Hepatocyte (in vitro differentiated cells): Measurements from ENCODE around the gene MRPL1. TPM values are rescaled to one million over a fixed set of nuclear protein-coding genes. Genes with fewer than 3 reads are reported as not detected.

Experiments used
- DNase-seq: peaks from one replicate; pipeline ENCODE4 v3.0.0-alpha.2; 2016; ENCODE audit warnings: low spot score
- H2AFZ ChIP-seq: fragments of 200-600 bp; sonication (generic); 2 replicates; pipeline ENCODE4 v1.6.0; 2016; ENCODE audit warnings: antibody characterized with exemption, mild to moderate bottlenecking
- H3K27ac ChIP-seq: fragments of 200-600 bp; sonication (generic); 2 replicates; pipeline ENCODE4 v1.5.1; 2016; ENCODE audit warnings: mild to moderate bottlenecking
- H3K27me3 ChIP-seq: fragments of 200-600 bp; sonication (generic); 2 replicates; pipeline ENCODE4 v1.6.1; 2016
- H3K36me3 ChIP-seq: fragments of 200-600 bp; sonication (generic); replicated peaks from 2 replicates; pipeline ENCODE4 v1.5.1; 2016; ENCODE audit warnings: low read depth; ENCODE audit not compliant: insufficient read depth
- H3K4me1 ChIP-seq: fragments of 200-600 bp; sonication (generic); 2 replicates; pipeline ENCODE4 v1.5.1; 2016; ENCODE audit warnings: mild to moderate bottlenecking, moderate library complexity; ENCODE audit not compliant: insufficient read depth
- H3K4me2 ChIP-seq: fragments of 200-600 bp; sonication (generic); 2 replicates; pipeline ENCODE4 v1.6.0; 2016
- H3K4me3 ChIP-seq: fragments of 200-600 bp; sonication (generic); 2 replicates; pipeline ENCODE4 v1.5.1; 2016; ENCODE audit warnings: mild to moderate bottlenecking
- H3K79me2 ChIP-seq: fragments of 200-600 bp; sonication (generic); 2 replicates; pipeline ENCODE4 v1.6.0; 2017; ENCODE audit warnings: mild to moderate bottlenecking
- H3K9me2 ChIP-seq: fragments of 200-600 bp; sonication (generic); replicated peaks from 2 replicates; pipeline ENCODE4 v1.6.0; 2017; ENCODE audit warnings: mild to moderate bottlenecking; ENCODE audit not compliant: insufficient read depth
- H3K9me3 ChIP-seq: fragments of 200-600 bp; sonication (generic); 2 replicates; pipeline ENCODE4 v1.5.1; 2016; ENCODE audit warnings: low read depth, mild to moderate bottlenecking
- H4K20me1 ChIP-seq: fragments of 200-600 bp; sonication (generic); 2 replicates; pipeline ENCODE4 v1.6.0; 2016; ENCODE audit warnings: mild to moderate bottlenecking; ENCODE audit not compliant: insufficient read depth, poor library complexity, severe bottlenecking
- EZH2 ChIP-seq: fragments of 200-600 bp; sonication (generic); IDR thresholded peaks from 2 replicates; pipeline ENCODE4 v1.6.1; 2016; ENCODE audit warnings: antibody characterized with exemption, mild to moderate bottlenecking, borderline replicate concordance
- EZH2phosphoT487 ChIP-seq: fragments of 200-600 bp; sonication (generic); IDR thresholded peaks from one replicate; pipeline ENCODE4 v1.6.1; 2018; ENCODE audit warnings: antibody characterized with exemption, mild to moderate bottlenecking, low read depth, moderate library complexity; ENCODE audit not compliant: unreplicated experiment, severe bottlenecking
- WGBS: methylation state at CpG from one replicate; pipeline ENCODE4 v1.1.6; 2016; ENCODE audit warnings: low lambda C conversion rate; ENCODE audit errors: missing lambda C conversion rate; 5-methylcytosine and 5-hydroxymethylcytosine counted together
- polyA plus RNA-seq: library from polyadenylated mRNA; unstranded; fragments of >200 nt; fragmentation: Nextera tagmentation; extraction: Ambion mirVana; gene quantifications from 2 replicates; pipeline ENCODE4 v1.2.1, GENCODE V29; 2016
- total RNA-seq: library from RNA; depleted of rRNA; stranded (reverse); fragments of >200 nt; gene quantifications from 2 replicates; pipeline ENCODE4 v1.2.3, GENCODE V29; 2014
- TF ChIP-seq, protein P1 (sequence below): fragments of 200-600 bp; sonication (generic); IDR thresholded peaks from 2 replicates; pipeline ENCODE4 v1.5.1; 2016; ENCODE audit warnings: antibody characterized with exemption, mild to moderate bottlenecking; ENCODE audit not compliant: poor library complexity

The MRPL1 gene
- total and polyA plus RNA-seq, 2 experiments from 2014 or later, result 19.6 to 27.2 TPM

DNA sequence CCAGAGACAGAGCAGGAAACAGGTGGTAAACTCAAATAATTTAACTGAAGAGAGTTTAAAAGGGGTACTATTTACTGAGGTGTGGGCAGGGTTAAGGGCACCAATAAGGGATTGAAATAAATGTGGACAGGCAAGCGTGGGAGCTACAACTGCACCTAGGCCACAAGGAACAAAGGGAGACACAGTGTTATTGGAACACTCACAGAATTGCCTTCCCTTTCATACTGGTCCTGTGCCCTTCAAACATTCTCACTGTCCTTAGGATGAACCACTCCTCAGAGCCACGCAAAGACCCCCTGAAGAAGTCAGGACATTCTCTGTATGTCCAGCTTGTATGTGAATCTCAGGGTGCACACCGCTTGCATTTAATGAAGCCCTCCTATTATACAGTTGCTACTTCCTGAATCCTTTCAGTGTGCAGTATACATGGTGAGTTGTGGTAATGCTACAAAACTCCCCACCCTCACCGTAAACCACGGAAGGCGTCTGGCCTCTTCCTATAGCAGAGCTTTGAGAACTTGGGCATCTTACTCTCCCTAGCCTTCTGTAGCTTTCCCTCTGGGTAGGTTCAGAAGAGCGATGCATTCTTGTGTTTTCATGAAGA is 9.6 kb upstream of the MRPL1 start:
- TF ChIP-seq, protein P1, sequence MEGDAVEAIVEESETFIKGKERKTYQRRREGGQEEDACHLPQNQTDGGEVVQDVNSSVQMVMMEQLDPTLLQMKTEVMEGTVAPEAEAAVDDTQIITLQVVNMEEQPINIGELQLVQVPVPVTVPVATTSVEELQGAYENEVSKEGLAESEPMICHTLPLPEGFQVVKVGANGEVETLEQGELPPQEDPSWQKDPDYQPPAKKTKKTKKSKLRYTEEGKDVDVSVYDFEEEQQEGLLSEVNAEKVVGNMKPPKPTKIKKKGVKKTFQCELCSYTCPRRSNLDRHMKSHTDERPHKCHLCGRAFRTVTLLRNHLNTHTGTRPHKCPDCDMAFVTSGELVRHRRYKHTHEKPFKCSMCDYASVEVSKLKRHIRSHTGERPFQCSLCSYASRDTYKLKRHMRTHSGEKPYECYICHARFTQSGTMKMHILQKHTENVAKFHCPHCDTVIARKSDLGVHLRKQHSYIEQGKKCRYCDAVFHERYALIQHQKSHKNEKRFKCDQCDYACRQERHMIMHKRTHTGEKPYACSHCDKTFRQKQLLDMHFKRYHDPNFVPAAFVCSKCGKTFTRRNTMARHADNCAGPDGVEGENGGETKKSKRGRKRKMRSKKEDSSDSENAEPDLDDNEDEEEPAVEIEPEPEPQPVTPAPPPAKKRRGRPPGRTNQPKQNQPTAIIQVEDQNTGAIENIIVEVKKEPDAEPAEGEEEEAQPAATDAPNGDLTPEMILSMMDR, result no peak
- TF ChIP-seq EZH2phosphoT487 (no peak), EZH2 (no peak)
- Histone ChIP-seq H3K4me3 (no peak overlapping the region), H3K36me3 (no peaks in the 10 kb centered on the region), H3K27ac (no peak overlapping the region), H3K4me1 (no peaks in the 10 kb centered on the region), H4K20me1 (no peaks in the 10 kb centered on the region), H2AFZ (no peak overlapping the region), H3K4me2 (no peak overlapping the region), H3K79me2 (no peaks in the 10 kb centered on the region), H3K27me3 (no peaks in the 10 kb centered on the region), H3K9me2 (no peaks in the 10 kb centered on the region), H3K9me3 (no peaks in the 10 kb centered on the region)
- DNase-seq, result no peak
- 75% methylated on average over 7 of the region's 7 CpGs for WGBS

DNA sequence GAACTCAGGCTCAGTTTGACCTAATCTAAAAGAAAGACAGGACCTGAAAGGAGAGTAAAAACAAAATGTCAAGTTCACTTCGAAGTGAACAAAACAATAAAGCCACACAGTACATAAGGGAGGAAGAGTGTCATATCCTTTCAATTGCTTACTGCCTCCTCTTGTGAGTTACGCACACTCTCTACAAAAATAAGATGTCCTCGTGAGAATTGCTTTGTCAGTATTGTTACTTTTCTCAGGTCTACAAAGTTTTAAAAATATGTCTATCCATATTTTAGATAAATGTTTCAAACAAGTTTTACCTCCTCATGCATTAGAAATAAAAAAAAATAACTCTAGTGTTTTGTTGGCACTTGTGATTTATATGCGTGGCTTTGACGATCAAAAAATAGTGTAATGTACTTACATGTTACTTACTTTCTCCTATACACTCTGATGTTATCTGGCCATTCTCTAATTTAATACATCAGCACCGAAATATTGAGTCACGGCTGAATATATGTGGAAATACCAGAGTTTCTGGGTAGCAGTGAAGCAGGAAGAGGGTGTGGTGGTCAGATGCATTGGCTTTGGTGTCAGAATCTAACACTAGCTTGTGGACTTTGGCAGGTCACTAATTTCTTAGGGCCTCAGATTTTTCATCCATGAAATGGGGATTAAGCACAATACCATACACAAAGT is 8.1 kb upstream of the MRPL1 start:
- Histone ChIP-seq H3K79me2 (no peaks in the 10 kb centered on the region), H3K9me3 (no peaks in the 10 kb centered on the region), H4K20me1 (no peaks in the 10 kb centered on the region), H3K4me2 (no peak overlapping the region), H3K9me2 (no peaks in the 10 kb centered on the region), H2AFZ (no peak overlapping the region), H3K27me3 (no peaks in the 10 kb centered on the region), H3K4me3 (no peak overlapping the region), H3K36me3 (no peaks in the 10 kb centered on the region), H3K27ac (no peak overlapping the region), H3K4me1 (no peaks in the 10 kb centered on the region)
- DNase-seq, result no peak
- TF ChIP-seq, protein P1, result no peak
- TF ChIP-seq EZH2 (no peak), EZH2phosphoT487 (no peak)
- 89% methylated on average over 7 of the region's 7 CpGs for WGBS

DNA sequence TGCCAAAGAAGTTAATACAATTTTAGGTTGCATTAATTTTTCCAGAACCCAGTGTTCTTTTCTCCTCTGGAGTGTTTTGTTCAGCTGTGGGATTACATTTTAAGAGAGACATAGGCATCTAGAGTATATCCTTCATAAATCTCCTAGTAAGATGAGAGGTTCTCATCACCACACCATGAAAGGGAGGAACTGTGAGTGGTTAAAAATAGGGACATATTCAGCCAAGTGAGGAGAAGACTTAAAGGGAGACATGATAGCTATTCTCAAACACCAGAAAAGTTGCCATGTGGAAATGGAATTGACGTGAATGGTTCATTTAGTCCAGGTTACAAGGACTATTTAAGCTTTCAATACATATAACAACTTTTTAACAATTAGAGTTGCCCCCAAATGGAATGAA is 6.5 kb upstream of the MRPL1 start:
- Histone ChIP-seq H2AFZ (no peak overlapping the region), H3K9me2 (no peaks in the 10 kb centered on the region), H3K27me3 (no peaks in the 10 kb centered on the region), H3K79me2 (no peaks in the 10 kb centered on the region), H3K36me3 (no peaks in the 10 kb centered on the region), H3K4me3 (no peak overlapping the region), H3K4me2 (no peak overlapping the region), H4K20me1 (no peaks in the 10 kb centered on the region), H3K4me1 (no peaks in the 10 kb centered on the region), H3K27ac (no peak overlapping the region), H3K9me3 (no peaks in the 10 kb centered on the region)
- 93% methylated on average over 1 of the region's 1 CpG for WGBS
- no peak for TF ChIP-seq EZH2
- TF ChIP-seq, protein P1, result no peak
- TF ChIP-seq EZH2phosphoT487, result no peak
- DNase-seq, result no peak
